Trophoblast cell (in vitro differentiated cells and primary cell): ENCODE results near the gene EMC7.

Experiments
- DNase-seq, 2 donors: peaks; one replicate each; pipeline ENCODE4 v3.0.0-alpha.2; 2016
- H2AFZ ChIP-seq: 2 replicates; pipeline ENCODE4 v1.6.1; 2013; ENCODE audit warnings: low read length, moderate library complexity, mild to moderate bottlenecking; ENCODE audit not compliant: insufficient read depth, poor library complexity
- H2AK5ac ChIP-seq: 2 replicates; pipeline ENCODE4 v1.6.1; 2013; ENCODE audit warnings: mild to moderate bottlenecking, low read length
- H2BK120ac ChIP-seq: 2 replicates; pipeline ENCODE4 v1.6.1; 2013; ENCODE audit warnings: low read length, mild to moderate bottlenecking, moderate library complexity; ENCODE audit not compliant: insufficient read depth, poor library complexity
- H2BK12ac ChIP-seq: 2 replicates; pipeline ENCODE4 v1.6.1; 2013; ENCODE audit warnings: mild to moderate bottlenecking, low read length, moderate library complexity
- H2BK5ac ChIP-seq: 2 replicates; pipeline ENCODE4 v1.6.1; 2013; ENCODE audit warnings: low read length, low read depth, moderate library complexity, mild to moderate bottlenecking; ENCODE audit not compliant: poor library complexity
- H3K14ac ChIP-seq: 2 replicates; pipeline ENCODE4 v1.6.1; 2013; ENCODE audit warnings: mild to moderate bottlenecking, low read length
- H3K18ac ChIP-seq: 2 replicates; pipeline ENCODE4 v1.6.1; 2013; ENCODE audit warnings: mild to moderate bottlenecking, low read length
- H3K23ac ChIP-seq: 2 replicates; pipeline ENCODE4 v1.6.1; 2013; ENCODE audit warnings: low read length
- H3K27ac ChIP-seq: 2 replicates; pipeline ENCODE4 v1.5.1; 2013; ENCODE audit warnings: low read depth, mild to moderate bottlenecking, inconsistent platforms, low read length, moderate library complexity
- H3K27me3 ChIP-seq: 2 replicates; pipeline ENCODE4 v1.6.1; 2013; ENCODE audit warnings: inconsistent platforms, mild to moderate bottlenecking, low read length, moderate library complexity; ENCODE audit not compliant: insufficient read depth
- H3K36me3 ChIP-seq, 2 experiments: 1 replicate in 1 of 2; 2 replicates in 1 of 2; pipeline ENCODE4 v1.6.1; 2013; ENCODE audit warnings: low read length in 2 of 2, mild to moderate bottlenecking in 2 of 2, moderate library complexity in 1 of 2; ENCODE audit not compliant: insufficient read depth in 2 of 2, control insufficient read depth in 1 of 2
- H3K4ac ChIP-seq: 2 replicates; pipeline ENCODE4 v1.6.1; 2013; ENCODE audit warnings: low read depth, mild to moderate bottlenecking, low read length, moderate library complexity
- H3K4me1 ChIP-seq, 2 experiments: 1 replicate in 1 of 2; 2 replicates in 1 of 2; pipeline ENCODE4 v1.6.1; 2013; ENCODE audit warnings: low read length in 2 of 2, mild to moderate bottlenecking in 2 of 2, moderate library complexity in 1 of 2; ENCODE audit not compliant: insufficient read depth in 2 of 2, control insufficient read depth in 1 of 2
- H3K4me2 ChIP-seq: 2 replicates; pipeline ENCODE4 v1.6.1; 2013; ENCODE audit warnings: inconsistent platforms, mild to moderate bottlenecking, low read length, moderate library complexity
- H3K4me3 ChIP-seq: 2 replicates; pipeline ENCODE4 v1.5.1; 2013; ENCODE audit warnings: mild to moderate bottlenecking, low read depth, low read length, inconsistent platforms
- H3K79me1 ChIP-seq: one replicate; pipeline ENCODE4 v1.6.1; 2013; ENCODE audit warnings: low read length
- H3K79me2 ChIP-seq: 2 replicates; pipeline ENCODE4 v1.6.1; 2013; ENCODE audit warnings: low read length, mild to moderate bottlenecking; ENCODE audit not compliant: control insufficient read depth, insufficient read depth, poor library complexity
- H3K9ac ChIP-seq: 2 replicates; pipeline ENCODE4 v1.6.1; 2013; ENCODE audit warnings: mild to moderate bottlenecking, low read length
- H3K9me3 ChIP-seq: 2 replicates; pipeline ENCODE4 v1.6.1; 2013; ENCODE audit warnings: low read depth, mild to moderate bottlenecking, control low read depth, inconsistent platforms, low read length; ENCODE audit not compliant: insufficient read depth
- H4K12ac ChIP-seq: 2 replicates; pipeline ENCODE4 v1.6.1; 2013; ENCODE audit warnings: low read depth, mild to moderate bottlenecking, low read length, moderate library complexity
- H4K8ac ChIP-seq: 2 replicates; pipeline ENCODE4 v1.6.1; 2013; ENCODE audit warnings: low read depth, mild to moderate bottlenecking, low read length, moderate library complexity
- H4K91ac ChIP-seq: one replicate; pipeline ENCODE4 v1.6.1; 2013; ENCODE audit warnings: low read depth, mild to moderate bottlenecking, low read length, moderate library complexity
- WGBS: extraction: QIAGEN DNeasy Blood & Tissue Kit; methylation state at CpG from one replicate; pipeline ENCODE4 v1.1.7; 2013; ENCODE audit warnings: missing lambda C conversion rate; ENCODE audit not compliant: insufficient read length, insufficient coverage; ENCODE audit errors: extremely low coverage; 5-methylcytosine and 5-hydroxymethylcytosine counted together

EMC7 gene

DNA sequence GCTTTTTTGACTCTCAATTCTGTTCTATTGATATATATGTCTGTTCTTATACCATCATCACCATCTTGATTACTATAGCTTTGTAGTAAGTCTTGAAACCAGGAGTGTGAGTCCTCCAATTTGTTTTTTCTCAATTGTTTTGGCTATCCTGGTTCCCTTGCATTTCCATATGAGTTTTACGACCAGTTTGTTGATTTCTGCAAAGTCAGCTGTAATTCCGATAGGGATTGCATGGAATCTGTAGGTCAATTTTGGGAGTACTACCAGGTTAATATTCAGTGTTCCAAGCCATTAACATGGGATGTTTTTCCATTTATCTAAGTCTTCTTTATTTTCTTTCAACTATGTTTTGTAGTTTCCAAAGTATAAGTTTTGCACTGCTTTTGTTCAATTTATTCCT, 27.2 kb upstream of the EMC7 start:
- no peak overlapping the region for H3K27ac ChIP-seq
- no peak overlapping the region for H3K9ac ChIP-seq
- peaks cover 3% of the 10 kb centered on the region in 2 experiments for H3K4me1 ChIP-seq
- no peak overlapping the region for H3K18ac ChIP-seq
- H4K12ac ChIP-seq, result no peak overlapping the region
- no peak overlapping the region for H3K4me2 ChIP-seq
- H3K27me3 ChIP-seq, result no peaks in the 10 kb centered on the region
- H3K4me3 ChIP-seq, result no peak overlapping the region
- H3K9me3 ChIP-seq, result no peaks in the 10 kb centered on the region
- no peak overlapping the region for H2AK5ac ChIP-seq
- no peak overlapping the region for H3K4ac ChIP-seq
- H2BK5ac ChIP-seq, result no peak overlapping the region
- DNase-seq, result no peak
- no peak overlapping the region for H2BK12ac ChIP-seq
- no peak overlapping the region for H4K91ac ChIP-seq
- no peak overlapping the region for H2AFZ ChIP-seq
- WGBS, result no CpG with 5 or more reads among the region's 2 CpGs
- H2BK120ac ChIP-seq, result no peak overlapping the region
- H3K36me3 ChIP-seq, result peaks cover 0 to 3% of the 10 kb centered on the region in 2 experiments
- peaks cover 3% of the 10 kb centered on the region for H3K79me1 ChIP-seq
- no peaks in the 10 kb centered on the region for H3K79me2 ChIP-seq
- no peak overlapping the region for H4K8ac ChIP-seq
- no peak overlapping the region for H3K14ac ChIP-seq
- H3K23ac ChIP-seq, result no peak overlapping the region

GRCh38 chr15:34126522-34126921, 24.9 kb upstream of the EMC7 start:
- H2AK5ac ChIP-seq, result no peak overlapping the region
- no peak overlapping the region for H3K9ac ChIP-seq
- no peak for DNase-seq
- H4K8ac ChIP-seq, result no peak overlapping the region
- peaks cover 3% of the 10 kb centered on the region in 2 experiments for H3K4me1 ChIP-seq
- no peak overlapping the region for H3K4me2 ChIP-seq
- H3K36me3 ChIP-seq, result peaks cover 0 to 3% of the 10 kb centered on the region in 2 experiments
- no peak overlapping the region for H2AFZ ChIP-seq
- peak overlapping the region; percentile 46 for H3K27ac ChIP-seq
- H3K79me1 ChIP-seq, result peaks cover 3% of the 10 kb centered on the region
- H2BK120ac ChIP-seq, result no peak overlapping the region
- H3K79me2 ChIP-seq, result no peaks in the 10 kb centered on the region
- H3K27me3 ChIP-seq, result no peaks in the 10 kb centered on the region
- H2BK5ac ChIP-seq, result no peak overlapping the region
- H3K18ac ChIP-seq, result no peak overlapping the region
- H2BK12ac ChIP-seq, result no peak overlapping the region
- no peak overlapping the region for H3K14ac ChIP-seq
- H3K4ac ChIP-seq, result no peak overlapping the region
- H4K91ac ChIP-seq, result no peak overlapping the region
- H3K9me3 ChIP-seq, result no peaks in the 10 kb centered on the region
- no peak overlapping the region for H4K12ac ChIP-seq
- no peak overlapping the region for H3K23ac ChIP-seq
- no peak overlapping the region for H3K4me3 ChIP-seq

GRCh38 chr15:34125945-34126344, 24.3 kb upstream of the EMC7 start:
- WGBS, result no CpG with 5 or more reads among the region's 1 CpG
- H3K4me3 ChIP-seq, result no peak overlapping the region

GRCh38 chr15:34124651-34125050, 23.0 kb upstream of the EMC7 start:
- WGBS, result no CpG with 5 or more reads among the region's 4 CpGs
- Histone ChIP-seq H3K4ac (no peak overlapping the region), H3K4me1 (peaks cover 3% of the 10 kb centered on the region in 2 experiments), H3K79me2 (no peaks in the 10 kb centered on the region), H3K23ac (no peak overlapping the region), H2AFZ (no peak overlapping the region), H2BK120ac (no peak overlapping the region), H2BK5ac (no peak overlapping the region), H4K12ac (no peak overlapping the region), H3K9me3 (no peaks in the 10 kb centered on the region), H2AK5ac (no peak overlapping the region), H4K8ac (no peak overlapping the region), H3K36me3 (no peaks in the 10 kb centered on the region), H3K14ac (no peak overlapping the region), H3K27ac (no peak overlapping the region), H3K9ac (no peak overlapping the region), H3K4me3 (no peak overlapping the region), H4K91ac (no peak overlapping the region), H3K27me3 (no peaks in the 10 kb centered on the region), H3K79me1 (peaks cover 4% of the 10 kb centered on the region), H3K4me2 (no peak overlapping the region), H2BK12ac (no peak overlapping the region), H3K18ac (no peak overlapping the region)
- DNase-seq, result no peak

More at GRCh38 chr15:34125945-34126344, 24.3 kb upstream of the EMC7 start:
- no peaks in the 10 kb centered on the region for H3K36me3 ChIP-seq
- H3K4me1 ChIP-seq, result peaks cover 3% of the 10 kb centered on the region in 2 experiments
- H3K4me2 ChIP-seq, result no peak overlapping the region
- no peak overlapping the region for H3K23ac ChIP-seq
- H2AFZ ChIP-seq, result no peak overlapping the region
- no peak overlapping the region for H2BK5ac ChIP-seq
- no peaks in the 10 kb centered on the region for H3K9me3 ChIP-seq
- H3K27me3 ChIP-seq, result no peaks in the 10 kb centered on the region
- H4K91ac ChIP-seq, result no peak overlapping the region
- no peaks in the 10 kb centered on the region for H3K79me2 ChIP-seq
- H3K27ac ChIP-seq, result no peak overlapping the region
- peak in 1 of 2 donors; percentile 40 for DNase-seq
- no peak overlapping the region for H4K8ac ChIP-seq
- no peak overlapping the region for H3K18ac ChIP-seq
- H2BK12ac ChIP-seq, result no peak overlapping the region
- no peak overlapping the region for H3K9ac ChIP-seq
- peaks cover 4% of the 10 kb centered on the region for H3K79me1 ChIP-seq
- H2BK120ac ChIP-seq, result no peak overlapping the region
- no peak overlapping the region for H3K4ac ChIP-seq
- no peak overlapping the region for H3K14ac ChIP-seq
- H2AK5ac ChIP-seq, result no peak overlapping the region
- H4K12ac ChIP-seq, result no peak overlapping the region
